ENCODE results near the gene FADS1.

- TF ChIP-seq CTCF (IDR thresholded peaks at IDR 0.05; ENCODE audit: insufficient read depth, low read length) = no peak
- TF ChIP-seq REST (IDR thresholded peaks at IDR 0.05; ENCODE audit: insufficient replicate concordance, low read depth) = no peak
- TF ChIP-seq GABPA (IDR thresholded peaks at IDR 0.05; ENCODE audit: low read depth) = no peak
- no peak for TF ChIP-seq POLR2AphosphoS5 (IDR thresholded peaks at IDR 0.05; ENCODE audit: low read depth)
- no peak for TF ChIP-seq SPI1 (IDR thresholded peaks at IDR 0.05; ENCODE audit: borderline replicate concordance, low read depth)
Measured at GRCh38 chr11:61828629-61829407, 12.0 kb upstream of the FADS1 start.

All from HL-60 (cell line).